Cardiac muscle cell (in vitro differentiated cells and primary cell): ENCODE measurements around the gene MEGF11. TPM values are rescaled to one million over a fixed set of nuclear protein-coding genes. Genes with fewer than 3 reads are reported as not detected.

Experiments used
- DNase-seq, 2 donors: peaks; one replicate each; pipeline versions ENCODE4 v3.0.0 to v3.0.0-alpha.2; 2010 to 2017; ENCODE audit warnings: low read depth in 1 of 2, low spot score in 1 of 2
- H3K27ac ChIP-seq: fragments of 200-600 bp; sonication (generic); 2 replicates; pipeline ENCODE4 v1.5.1; 2016
- H3K27me3 ChIP-seq: fragments of 200-600 bp; sonication (generic); 2 replicates; pipeline ENCODE4 v1.6.0; 2016; ENCODE audit warnings: control low read depth
- H3K36me3 ChIP-seq: fragments of 200-600 bp; sonication (generic); 2 replicates; pipeline ENCODE4 v1.5.1; 2016; ENCODE audit warnings: control low read depth
- H3K4me1 ChIP-seq: fragments of 200-600 bp; sonication (generic); 2 replicates; pipeline ENCODE4 v1.8.1; 2017; ENCODE audit warnings: low read depth, mild to moderate bottlenecking, mixed run types
- H3K4me3 ChIP-seq: fragments of 200-600 bp; sonication (generic); 2 replicates; pipeline ENCODE4 v1.5.1; 2016; ENCODE audit warnings: mild to moderate bottlenecking
- H3K9me3 ChIP-seq: fragments of 200-600 bp; sonication (generic); 2 replicates; pipeline ENCODE4 v1.5.1; 2017; ENCODE audit warnings: low read depth, mild to moderate bottlenecking, control low read depth
- polyA plus RNA-seq: library from polyadenylated mRNA; unstranded; fragments of >200 nt; fragmentation: Nextera tagmentation; extraction: Ambion mirVana; gene quantifications from 2 replicates; pipeline ENCODE4 v1.2.1, GENCODE V29; 2016
- total RNA-seq: library from RNA; depleted of rRNA; stranded (reverse); fragments of >200 nt; gene quantifications from 2 replicates; pipeline ENCODE4 v1.2.3, GENCODE V29; 2016
- TF ChIP-seq, protein P1 (sequence below): IDR thresholded peaks from 2 replicates; pipeline ENCODE4 v1.5.1; 2012; ENCODE audit warnings: low read depth, mild to moderate bottlenecking, low read length

The MEGF11 gene
- total and polyA plus RNA-seq, 2 experiments from 2014 or later, result 0.30 TPM; not detected in 1

DNA sequence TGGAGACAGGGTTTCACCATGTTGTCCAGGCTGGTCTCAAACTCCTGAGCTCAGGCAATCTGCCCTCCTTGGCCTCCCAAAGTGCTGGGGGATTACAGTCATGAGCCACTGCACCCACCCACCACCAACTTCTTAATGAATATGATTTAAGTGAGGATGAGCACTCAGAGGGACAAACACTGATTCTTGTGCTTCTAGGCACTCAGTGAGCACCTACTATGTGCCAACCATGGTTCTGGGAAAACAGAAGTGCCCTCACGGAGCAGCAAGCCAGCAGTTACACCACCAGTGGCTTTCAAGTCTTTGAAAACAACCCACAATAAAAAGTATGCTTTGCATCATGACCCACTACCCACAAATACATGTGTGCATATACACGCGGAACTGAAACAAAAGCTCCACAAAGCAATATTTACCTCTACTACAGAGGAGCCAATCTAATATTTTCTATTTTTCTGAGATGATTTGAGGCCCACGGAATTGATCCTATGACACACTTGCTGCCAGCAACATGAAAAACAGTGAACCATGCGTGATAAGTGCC lies 91.9 kb downstream of the MEGF11 start:
- H3K4me1 ChIP-seq, result no peaks in the 10 kb centered on the region

DNA sequence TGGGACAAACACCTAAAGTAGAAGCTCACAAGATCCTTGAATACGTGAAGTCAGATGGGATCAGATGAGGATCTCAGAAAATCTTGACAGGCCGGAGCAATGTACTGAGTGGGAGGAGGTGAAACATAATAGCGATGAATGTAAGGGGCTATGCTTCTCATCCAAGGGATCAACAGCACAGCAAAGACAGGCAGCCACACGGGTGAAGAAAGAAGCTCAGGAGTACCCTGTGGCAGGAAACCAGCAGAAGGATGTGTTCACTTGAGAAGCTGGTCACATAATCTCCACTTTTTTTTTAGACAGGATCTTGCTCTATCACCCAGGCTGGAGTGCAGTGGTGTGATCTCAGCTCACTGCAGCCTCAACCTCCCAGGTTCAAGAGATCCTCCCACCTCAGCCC lies 92.4 kb downstream of the MEGF11 start:
- H3K4me3 ChIP-seq, result no peak overlapping the region
- no peaks in the 10 kb centered on the region for H3K4me1 ChIP-seq
- TF ChIP-seq, protein P1, sequence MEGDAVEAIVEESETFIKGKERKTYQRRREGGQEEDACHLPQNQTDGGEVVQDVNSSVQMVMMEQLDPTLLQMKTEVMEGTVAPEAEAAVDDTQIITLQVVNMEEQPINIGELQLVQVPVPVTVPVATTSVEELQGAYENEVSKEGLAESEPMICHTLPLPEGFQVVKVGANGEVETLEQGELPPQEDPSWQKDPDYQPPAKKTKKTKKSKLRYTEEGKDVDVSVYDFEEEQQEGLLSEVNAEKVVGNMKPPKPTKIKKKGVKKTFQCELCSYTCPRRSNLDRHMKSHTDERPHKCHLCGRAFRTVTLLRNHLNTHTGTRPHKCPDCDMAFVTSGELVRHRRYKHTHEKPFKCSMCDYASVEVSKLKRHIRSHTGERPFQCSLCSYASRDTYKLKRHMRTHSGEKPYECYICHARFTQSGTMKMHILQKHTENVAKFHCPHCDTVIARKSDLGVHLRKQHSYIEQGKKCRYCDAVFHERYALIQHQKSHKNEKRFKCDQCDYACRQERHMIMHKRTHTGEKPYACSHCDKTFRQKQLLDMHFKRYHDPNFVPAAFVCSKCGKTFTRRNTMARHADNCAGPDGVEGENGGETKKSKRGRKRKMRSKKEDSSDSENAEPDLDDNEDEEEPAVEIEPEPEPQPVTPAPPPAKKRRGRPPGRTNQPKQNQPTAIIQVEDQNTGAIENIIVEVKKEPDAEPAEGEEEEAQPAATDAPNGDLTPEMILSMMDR, result no peak
- DNase-seq, result no peak
- no peaks in the 10 kb centered on the region for H3K27me3 ChIP-seq
- no peaks in the 10 kb centered on the region for H3K36me3 ChIP-seq
- no peak overlapping the region for H3K27ac ChIP-seq
- no peaks in the 10 kb centered on the region for H3K9me3 ChIP-seq

More for the DNA sequence above, 91.9 kb downstream of the MEGF11 start:
- Histone ChIP-seq H3K27me3 (no peaks in the 10 kb centered on the region), H3K36me3 (no peaks in the 10 kb centered on the region), H3K4me3 (no peak overlapping the region), H3K9me3 (no peaks in the 10 kb centered on the region), H3K27ac (no peak overlapping the region)
- no peak for DNase-seq
- TF ChIP-seq, protein P1, result no peak

DNA sequence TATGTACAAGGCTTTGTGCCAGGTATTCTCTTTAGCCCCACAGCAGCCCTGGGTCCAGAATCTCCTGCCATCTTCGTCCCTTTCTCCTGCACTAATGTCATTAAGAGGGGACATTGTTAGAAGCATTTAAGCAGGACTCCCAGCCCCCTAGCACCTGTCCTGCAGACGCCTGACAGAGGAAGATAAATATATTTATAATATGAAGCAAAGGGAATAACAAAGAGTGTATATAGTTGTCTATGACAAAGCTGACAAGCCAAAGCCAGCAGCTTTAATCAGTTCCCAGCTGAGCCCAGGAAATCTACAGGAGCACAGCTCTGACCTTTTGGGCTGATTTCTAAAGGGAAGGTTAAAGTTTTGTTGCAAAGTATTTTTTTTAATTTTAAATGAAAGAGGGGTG lies 96.0 kb downstream of the MEGF11 start:
- H3K9me3 ChIP-seq, result no peaks in the 10 kb centered on the region
- no peak overlapping the region for H3K4me3 ChIP-seq
- no peaks in the 10 kb centered on the region for H3K36me3 ChIP-seq
- no peak for DNase-seq
- H3K4me1 ChIP-seq, result no peaks in the 10 kb centered on the region
- no peak overlapping the region for H3K27ac ChIP-seq
- no peaks in the 10 kb centered on the region for H3K27me3 ChIP-seq
- TF ChIP-seq, protein P1, result no peak

DNA sequence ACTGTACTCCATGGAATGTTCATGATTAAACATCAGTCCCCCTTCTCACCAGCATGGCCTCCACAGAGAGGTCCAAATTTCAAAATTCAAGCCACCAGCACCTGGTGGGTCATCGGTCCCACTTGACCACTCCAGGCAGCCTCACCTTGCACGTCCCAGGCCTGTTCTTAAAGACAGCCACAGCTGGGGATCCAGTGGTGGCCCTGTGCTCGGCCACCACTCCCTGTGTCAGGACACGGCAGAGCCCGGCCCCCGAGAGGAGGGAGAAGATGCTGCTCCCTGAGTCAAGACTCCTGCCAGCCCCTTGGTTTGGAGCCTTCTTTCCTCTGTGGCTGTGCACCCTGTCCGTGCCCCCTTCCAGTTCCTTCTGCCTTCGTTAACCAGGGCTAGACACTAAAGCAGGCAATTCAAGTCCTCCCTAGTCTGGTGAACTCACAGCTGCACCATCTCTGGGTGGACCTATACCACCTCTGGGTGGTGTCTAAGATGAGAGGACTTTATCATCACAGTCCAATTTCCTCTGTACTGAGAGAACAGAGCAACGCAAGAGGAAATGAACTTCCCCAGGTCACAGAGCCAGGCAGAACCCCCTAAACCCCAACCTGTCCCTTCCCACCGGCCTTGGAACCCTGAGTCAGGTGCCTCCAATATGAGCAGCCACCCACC lies 97.1 kb downstream of the MEGF11 start:
- H3K4me3 ChIP-seq, result no peak overlapping the region
- H3K9me3 ChIP-seq, result no peaks in the 10 kb centered on the region
- H3K27ac ChIP-seq, result no peak overlapping the region
- H3K36me3 ChIP-seq, result no peaks in the 10 kb centered on the region
- H3K27me3 ChIP-seq, result no peaks in the 10 kb centered on the region
- DNase-seq, result no peak
- no peaks in the 10 kb centered on the region for H3K4me1 ChIP-seq
- TF ChIP-seq, protein P1, result no peak

DNA sequence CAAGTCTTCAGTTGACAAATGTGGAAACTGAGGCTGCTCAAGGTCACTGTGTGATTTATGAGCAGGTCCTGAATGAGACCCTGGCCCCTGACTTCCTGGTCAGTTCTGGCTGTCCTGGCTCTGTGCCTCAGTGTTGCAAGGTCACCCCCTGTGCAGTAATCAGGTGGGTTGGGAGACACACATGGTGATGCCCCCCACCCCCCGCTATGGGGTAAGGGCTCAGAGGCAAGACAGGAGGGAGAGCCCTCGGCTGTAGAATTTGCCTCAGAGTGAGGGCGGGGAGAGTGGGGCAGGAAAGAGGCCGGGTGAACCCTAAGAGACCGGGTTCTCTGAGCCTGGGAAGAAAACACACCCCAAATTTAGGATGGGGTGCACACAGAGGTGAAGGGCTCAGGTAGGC lies 98.5 kb downstream of the MEGF11 start:
- Histone ChIP-seq H3K4me3 (no peak overlapping the region), H3K27ac (no peak overlapping the region), H3K36me3 (no peaks in the 10 kb centered on the region), H3K4me1 (no peaks in the 10 kb centered on the region), H3K9me3 (no peaks in the 10 kb centered on the region), H3K27me3 (no peaks in the 10 kb centered on the region)
- TF ChIP-seq, protein P1, result no peak
- no peak for DNase-seq
